Coronary artery (tissue), 2 donors: ENCODE results near the gene KCNQ1.

Experiments used
- DNase-seq: peaks from one replicate; pipeline ENCODE4 v3.0.0-alpha.2; 2017; ENCODE audit warnings: low spot score
- H3K27ac ChIP-seq, 2 donors: fragments of 200-600 bp; sonication (generic); one replicate each; pipeline ENCODE4 v1.5.1; 2016 to 2019
- H3K4me3 ChIP-seq: fragments of 200-600 bp; sonication (generic); 2 replicates; pipeline ENCODE4 v1.5.1; 2016; ENCODE audit warnings: mild to moderate bottlenecking, moderate library complexity
- TF ChIP-seq, protein P1 (sequence below): fragments of 200-600 bp; sonication (generic); IDR thresholded peaks from one replicate; pipeline ENCODE4 v1.5.1; 2019; ENCODE audit warnings: antibody characterized with exemption

Gene KCNQ1

DNA sequence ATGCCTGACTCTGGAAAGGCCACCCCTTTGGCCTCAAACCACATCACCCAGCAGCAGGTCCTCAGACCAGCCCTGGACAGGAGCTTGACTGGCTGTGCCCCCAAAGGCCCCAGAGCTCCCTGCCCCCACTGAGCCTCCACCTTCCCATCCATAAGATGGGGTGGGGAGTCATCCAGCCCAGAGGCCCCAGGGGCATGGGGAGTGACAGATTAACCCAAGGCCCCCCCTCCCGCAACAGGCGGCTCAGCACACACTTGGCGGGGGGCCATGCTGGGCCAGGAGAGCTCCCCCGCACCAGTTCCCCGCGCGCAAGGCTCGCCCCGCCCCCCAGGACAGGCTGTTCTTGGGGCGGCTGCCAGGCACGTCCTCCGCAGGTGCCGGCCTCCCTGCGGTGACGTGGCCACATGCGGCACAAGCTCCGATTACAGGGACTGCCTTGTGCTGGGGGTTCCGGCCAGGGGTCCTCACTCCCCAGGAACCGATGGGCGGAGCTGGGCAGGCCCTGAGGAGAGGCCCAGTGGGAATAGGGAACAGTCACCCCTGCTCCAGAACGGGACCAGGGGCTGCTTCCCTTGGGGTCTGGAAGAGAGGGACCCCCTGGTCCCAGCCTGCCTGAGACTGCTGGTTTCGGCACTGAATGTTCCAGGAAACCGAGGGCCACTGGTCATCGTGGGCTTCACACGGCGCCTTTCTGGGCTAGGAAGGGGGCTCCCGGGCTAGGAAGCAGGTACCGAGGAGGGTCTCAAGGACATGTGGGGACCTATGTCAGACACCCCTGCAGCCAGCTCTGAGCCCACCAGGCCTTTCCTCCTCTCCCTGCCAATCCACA is 445.9 kb downstream of the KCNQ1 start:
- H3K4me3 ChIP-seq: no peak overlapping the region
- TF ChIP-seq, protein P1, sequence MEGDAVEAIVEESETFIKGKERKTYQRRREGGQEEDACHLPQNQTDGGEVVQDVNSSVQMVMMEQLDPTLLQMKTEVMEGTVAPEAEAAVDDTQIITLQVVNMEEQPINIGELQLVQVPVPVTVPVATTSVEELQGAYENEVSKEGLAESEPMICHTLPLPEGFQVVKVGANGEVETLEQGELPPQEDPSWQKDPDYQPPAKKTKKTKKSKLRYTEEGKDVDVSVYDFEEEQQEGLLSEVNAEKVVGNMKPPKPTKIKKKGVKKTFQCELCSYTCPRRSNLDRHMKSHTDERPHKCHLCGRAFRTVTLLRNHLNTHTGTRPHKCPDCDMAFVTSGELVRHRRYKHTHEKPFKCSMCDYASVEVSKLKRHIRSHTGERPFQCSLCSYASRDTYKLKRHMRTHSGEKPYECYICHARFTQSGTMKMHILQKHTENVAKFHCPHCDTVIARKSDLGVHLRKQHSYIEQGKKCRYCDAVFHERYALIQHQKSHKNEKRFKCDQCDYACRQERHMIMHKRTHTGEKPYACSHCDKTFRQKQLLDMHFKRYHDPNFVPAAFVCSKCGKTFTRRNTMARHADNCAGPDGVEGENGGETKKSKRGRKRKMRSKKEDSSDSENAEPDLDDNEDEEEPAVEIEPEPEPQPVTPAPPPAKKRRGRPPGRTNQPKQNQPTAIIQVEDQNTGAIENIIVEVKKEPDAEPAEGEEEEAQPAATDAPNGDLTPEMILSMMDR: no peak
- no peak for DNase-seq
- H3K27ac ChIP-seq: no peak overlapping the region

DNA sequence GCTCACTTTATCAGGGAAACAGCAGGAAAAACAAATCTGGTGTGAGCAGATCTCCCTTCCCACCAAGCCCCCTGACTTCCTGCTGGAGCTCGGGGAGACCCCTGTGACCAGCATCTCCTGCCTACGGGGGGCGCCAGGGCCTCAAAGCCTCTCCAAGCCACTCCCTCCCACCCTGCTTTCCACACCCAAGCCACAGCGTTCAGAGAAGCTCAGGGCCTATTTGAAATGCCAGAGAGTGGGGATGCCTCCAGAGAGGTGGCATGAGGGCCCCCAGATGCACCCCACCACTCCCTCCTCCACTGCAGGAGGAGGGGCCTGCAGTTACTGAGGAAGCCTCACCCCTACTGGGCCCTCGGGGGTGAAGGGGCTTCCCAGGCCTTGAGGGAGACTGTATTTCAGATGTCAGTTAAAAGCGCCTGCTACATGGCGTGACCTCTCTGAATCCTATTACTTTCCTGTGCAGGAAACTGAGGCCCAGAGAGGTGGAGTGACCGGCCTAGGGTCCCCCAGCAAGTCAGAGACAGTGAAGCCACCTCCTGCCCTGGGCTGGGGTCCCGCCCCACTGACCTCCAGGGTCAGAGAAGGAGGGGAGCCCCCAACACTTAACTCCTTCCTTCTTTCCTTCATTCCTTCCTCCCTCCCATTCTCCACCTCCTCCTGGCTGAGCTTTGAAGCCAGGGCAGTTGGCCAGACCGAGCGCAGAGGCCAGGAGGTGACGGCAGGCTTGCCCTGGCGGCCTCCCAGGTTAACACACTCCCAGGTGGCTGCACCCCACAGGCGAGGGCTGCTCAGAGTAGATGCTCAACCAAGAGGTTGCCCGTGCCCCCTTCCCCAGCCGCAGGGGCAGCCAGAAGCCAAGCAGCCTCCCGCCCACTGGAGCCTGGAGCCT is 446.8 kb downstream of the KCNQ1 start:
- TF ChIP-seq, protein P1: no peak
- no peak for DNase-seq
- peak overlapping the region in 1 of 2 donors; percentile 79 for H3K27ac ChIP-seq
- peak overlapping the region; percentile 74 for H3K4me3 ChIP-seq

DNA sequence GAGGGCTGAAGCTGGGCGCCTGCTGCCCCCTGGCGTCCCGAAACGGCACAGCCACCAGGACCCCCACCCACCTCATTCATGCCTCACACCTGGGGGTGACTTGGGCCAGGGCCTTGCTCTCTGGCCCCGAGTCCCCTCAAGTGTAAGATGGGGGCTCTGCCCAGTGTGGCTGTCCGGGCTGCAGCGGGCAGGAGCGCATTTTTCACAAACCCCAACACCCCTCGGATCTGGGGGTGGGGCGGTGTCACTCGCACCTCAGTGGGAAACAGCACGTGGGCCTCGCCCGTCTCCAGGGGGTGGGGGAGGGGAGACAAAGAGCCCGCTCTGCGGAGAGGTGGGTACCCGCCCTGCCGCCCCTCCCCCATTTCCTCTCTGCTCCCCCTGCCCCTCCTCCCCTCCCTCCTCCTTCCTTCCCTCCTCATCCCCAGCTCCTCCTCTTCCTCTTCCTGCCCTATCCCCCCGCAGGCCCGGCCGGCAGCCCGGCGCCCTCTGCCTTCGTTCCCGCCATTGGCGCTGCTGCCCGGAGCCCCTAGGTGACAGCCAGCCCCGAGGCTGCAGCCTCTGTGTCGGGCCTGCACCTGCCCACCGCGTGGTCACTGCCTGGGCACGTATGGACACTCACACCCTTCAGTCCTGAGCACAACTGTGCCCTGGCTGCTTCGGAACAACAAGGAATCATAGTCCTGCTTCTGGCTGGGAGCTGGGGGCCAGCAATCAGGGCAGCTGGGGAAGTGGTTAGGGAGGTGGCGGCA is 447.6 kb downstream of the KCNQ1 start:
- peak overlapping the region; percentile 22 to 79 for H3K27ac ChIP-seq
- TF ChIP-seq, protein P1: peak; percentile 74
- H3K4me3 ChIP-seq: peak overlapping the region; percentile 74
- no peak for DNase-seq

DNA sequence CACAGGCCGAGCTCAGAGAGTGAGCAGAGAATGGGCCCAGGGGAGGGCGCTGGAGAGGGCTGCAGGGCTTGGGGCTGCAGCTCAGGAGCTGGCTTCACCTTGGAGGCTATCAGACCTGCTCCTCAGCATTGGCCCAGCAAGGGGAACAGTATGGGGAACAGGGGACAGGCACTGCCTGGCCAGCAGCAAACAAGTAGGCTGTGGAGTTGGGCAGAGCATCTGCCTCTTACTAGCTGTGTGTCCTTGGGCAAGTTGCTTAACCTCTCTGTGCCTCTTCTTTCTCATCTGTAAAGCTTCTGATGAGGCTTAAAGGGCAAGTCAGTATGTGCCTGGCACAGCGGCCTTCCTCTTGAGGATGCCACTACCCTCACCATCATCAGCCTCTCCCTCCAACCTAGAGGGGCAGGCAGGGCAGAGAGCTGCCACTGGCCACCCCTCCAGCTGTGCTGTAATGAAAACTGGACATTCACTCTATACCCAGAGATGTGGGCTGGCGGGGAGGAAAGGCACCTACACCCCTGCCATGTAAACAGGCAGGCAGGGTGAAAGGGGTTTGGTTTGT is 448.2 kb downstream of the KCNQ1 start:
- Histone ChIP-seq H3K4me3 (peak overlapping the region; percentile 74), H3K27ac (peak overlapping the region; percentile 22 to 79)
- TF ChIP-seq, protein P1: no peak
- no peak for DNase-seq

DNA sequence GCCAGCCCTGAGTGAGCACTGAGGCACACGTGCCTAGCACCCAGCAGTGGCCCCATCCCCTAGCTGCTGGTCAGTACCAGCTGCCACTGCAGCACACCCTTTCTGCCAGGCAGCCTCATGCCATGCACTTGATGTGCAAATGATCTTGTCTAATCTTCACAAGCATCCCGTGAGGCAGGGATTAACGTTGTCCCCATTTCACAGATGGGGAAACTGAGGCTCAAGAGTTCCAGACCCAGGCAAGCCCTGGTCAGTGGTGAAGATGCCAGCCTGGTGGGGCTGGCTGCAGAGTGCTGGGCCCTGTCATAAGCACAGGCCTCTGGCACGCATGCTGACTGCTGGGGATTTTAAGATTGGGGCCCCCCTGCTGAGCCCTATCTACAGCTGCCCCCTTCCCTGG is 449.1 kb downstream of the KCNQ1 start:
- TF ChIP-seq, protein P1: no peak
- Histone ChIP-seq H3K27ac (no peak overlapping the region), H3K4me3 (no peak overlapping the region)
- DNase-seq: no peak

DNA sequence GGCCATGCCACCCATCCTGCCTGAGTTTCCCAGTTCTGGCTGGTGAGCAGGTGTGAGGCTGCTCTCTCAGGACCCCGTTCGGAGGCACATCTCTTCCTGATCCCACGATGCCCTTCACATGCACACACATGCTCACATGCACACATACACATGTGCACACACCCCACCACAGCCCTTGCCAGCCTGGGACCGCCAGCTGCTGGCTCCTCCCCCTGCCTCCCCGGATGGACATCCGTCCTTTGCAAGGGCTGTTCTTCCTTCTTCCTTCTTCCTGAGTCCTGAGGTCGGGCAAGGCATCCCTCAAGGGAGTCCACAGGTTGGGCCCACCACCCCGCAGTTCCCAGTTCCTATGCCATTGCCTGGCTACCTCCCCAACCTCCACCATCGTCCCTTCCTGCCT is 451.2 kb downstream of the KCNQ1 start:
- TF ChIP-seq, protein P1: no peak
- no peak overlapping the region for H3K27ac ChIP-seq
- no peak overlapping the region for H3K4me3 ChIP-seq
- DNase-seq: no peak
